Esophagus muscularis mucosa (tissue), 3 donors: ENCODE results near the gene SIGLEC10.

Source experiments
- EP300 ChIP-seq: sonication (generic); formaldehyde crosslinking; IDR thresholded peaks from one replicate; pipeline ENCODE4 v1.6.1; 2017; ENCODE audit warnings: antibody characterized with exemption
- TF ChIP-seq, protein P1 (sequence below), 3 experiments: fragments of 200-600 bp in 2 of 3; fragments of 450-650 bp in 1 of 3; sonication (generic) in 2 of 3; IDR thresholded peaks; one replicate each; pipeline ENCODE4 v1.5.1; 2017 to 2019; ENCODE audit warnings: antibody characterized with exemption in 3 of 3, mild to moderate bottlenecking in 2 of 3, moderate library complexity in 1 of 3

DNA sequence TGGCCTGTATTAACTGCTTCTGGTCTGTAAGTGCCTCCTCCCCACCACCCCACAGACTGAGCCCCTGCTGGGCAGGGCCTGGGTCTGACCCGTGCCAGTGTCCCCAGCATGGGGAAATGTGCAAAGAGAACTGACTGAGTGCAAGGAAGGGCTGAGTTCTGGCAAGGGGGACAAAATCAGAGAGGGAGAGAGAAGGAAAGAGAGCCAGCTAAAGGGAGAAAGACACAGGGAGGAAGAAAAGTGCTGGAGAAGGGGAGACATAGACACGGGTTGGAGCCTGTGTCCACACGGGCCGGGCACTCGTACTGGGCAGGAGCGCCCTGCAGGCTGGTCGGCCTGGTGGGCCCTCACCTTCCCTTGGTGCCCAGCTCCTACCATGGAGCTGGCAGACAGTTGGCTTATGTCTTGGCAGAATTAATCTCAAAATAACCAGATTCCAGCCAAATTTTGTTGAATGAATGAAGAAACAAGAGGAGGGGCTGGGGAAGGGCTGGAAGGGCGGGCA is 46.2 kb downstream of the SIGLEC10 start:
- TF ChIP-seq, protein P1, sequence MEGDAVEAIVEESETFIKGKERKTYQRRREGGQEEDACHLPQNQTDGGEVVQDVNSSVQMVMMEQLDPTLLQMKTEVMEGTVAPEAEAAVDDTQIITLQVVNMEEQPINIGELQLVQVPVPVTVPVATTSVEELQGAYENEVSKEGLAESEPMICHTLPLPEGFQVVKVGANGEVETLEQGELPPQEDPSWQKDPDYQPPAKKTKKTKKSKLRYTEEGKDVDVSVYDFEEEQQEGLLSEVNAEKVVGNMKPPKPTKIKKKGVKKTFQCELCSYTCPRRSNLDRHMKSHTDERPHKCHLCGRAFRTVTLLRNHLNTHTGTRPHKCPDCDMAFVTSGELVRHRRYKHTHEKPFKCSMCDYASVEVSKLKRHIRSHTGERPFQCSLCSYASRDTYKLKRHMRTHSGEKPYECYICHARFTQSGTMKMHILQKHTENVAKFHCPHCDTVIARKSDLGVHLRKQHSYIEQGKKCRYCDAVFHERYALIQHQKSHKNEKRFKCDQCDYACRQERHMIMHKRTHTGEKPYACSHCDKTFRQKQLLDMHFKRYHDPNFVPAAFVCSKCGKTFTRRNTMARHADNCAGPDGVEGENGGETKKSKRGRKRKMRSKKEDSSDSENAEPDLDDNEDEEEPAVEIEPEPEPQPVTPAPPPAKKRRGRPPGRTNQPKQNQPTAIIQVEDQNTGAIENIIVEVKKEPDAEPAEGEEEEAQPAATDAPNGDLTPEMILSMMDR (IDR thresholded peaks at IDR 0.05) = no peak
- TF ChIP-seq EP300 = no peak
